HG03280 (cell line): ENCODE measurements around the gene GNG4.
"Not testable (repeated sequence)": the region's sequence is repeated elsewhere in the genome, so short reads cannot be mapped to it uniquely, and the experiment has no call there.

Experiments used
- ATAC-seq: cut with Tn5 transposase; IDR thresholded peaks from one replicate; pipeline ENCODE4 v1.9.1; 2021; ENCODE audit warnings: mild to moderate bottlenecking, moderate library complexity; ENCODE audit not compliant: unreplicated experiment

Gene GNG4

GRCh38 chr1:235628316-235629005 is 21.1 kb downstream of the GNG4 start:
- no peak for ATAC-seq

- ATAC-seq, result no peak
These were observed 23.8 kb downstream of the GNG4 start for GRCh38 chr1:235625831-235626230.

- ATAC-seq, result no peak
These were observed 24.2 kb downstream of the GNG4 start for GRCh38 chr1:235625340-235625739.

GRCh38 chr1:235624721-235625333 is 24.8 kb downstream of the GNG4 start:
- ATAC-seq, result no peak

- ATAC-seq, result no peak
These were observed 26.4 kb downstream of the GNG4 start for GRCh38 chr1:235622936-235623779.

GRCh38 chr1:235619149-235619548 is 30.4 kb downstream of the GNG4 start:
- not testable (repeated sequence) for ATAC-seq

- ATAC-seq, result no peak
These were observed 31.8 kb downstream of the GNG4 start for GRCh38 chr1:235617808-235618207.

- ATAC-seq, result no peak
These were observed 32.4 kb downstream of the GNG4 start for GRCh38 chr1:235617140-235617539.

- no peak for ATAC-seq
These were observed 35.1 kb downstream of the GNG4 start for GRCh38 chr1:235614442-235614954.

GRCh38 chr1:235613602-235614001 is 36.0 kb downstream of the GNG4 start:
- no peak for ATAC-seq

GRCh38 chr1:235612761-235613160 is 36.8 kb downstream of the GNG4 start:
- ATAC-seq, result no peak

GRCh38 chr1:235610157-235610556 is 39.4 kb downstream of the GNG4 start:
- ATAC-seq, result no peak

- no peak for ATAC-seq
These were observed 41.3 kb downstream of the GNG4 start for GRCh38 chr1:235608278-235608677.

- no peak for ATAC-seq
These were observed 42.3 kb downstream of the GNG4 start for GRCh38 chr1:235607284-235607683.

- ATAC-seq, result no peak
These were observed 48.5 kb downstream of the GNG4 start for GRCh38 chr1:235601104-235601503.

GRCh38 chr1:235599536-235599935 is 50.0 kb downstream of the GNG4 start:
- no peak for ATAC-seq

GRCh38 chr1:235597867-235598553 is 51.6 kb downstream of the GNG4 start:
- ATAC-seq, result no peak

- ATAC-seq, result no peak
These were observed 54.5 kb downstream of the GNG4 start for GRCh38 chr1:235595079-235595478.

GRCh38 chr1:235594281-235594895 is 55.2 kb downstream of the GNG4 start:
- ATAC-seq, result not testable (repeated sequence)

GRCh38 chr1:235588916-235589515 is 60.6 kb downstream of the GNG4 start:
- no peak for ATAC-seq
